NCI-H510A (cell line): Measurements from ENCODE around the gene ABCA1.
A peak's percentile ranks its signal among the peaks of the same experiment; 100 is the strongest.

Experiments
- DNase-seq: peaks from one replicate; lab custom pipeline; 2025; lab: John Stamatoyannopoulos, UW

The ABCA1 gene

DNA sequence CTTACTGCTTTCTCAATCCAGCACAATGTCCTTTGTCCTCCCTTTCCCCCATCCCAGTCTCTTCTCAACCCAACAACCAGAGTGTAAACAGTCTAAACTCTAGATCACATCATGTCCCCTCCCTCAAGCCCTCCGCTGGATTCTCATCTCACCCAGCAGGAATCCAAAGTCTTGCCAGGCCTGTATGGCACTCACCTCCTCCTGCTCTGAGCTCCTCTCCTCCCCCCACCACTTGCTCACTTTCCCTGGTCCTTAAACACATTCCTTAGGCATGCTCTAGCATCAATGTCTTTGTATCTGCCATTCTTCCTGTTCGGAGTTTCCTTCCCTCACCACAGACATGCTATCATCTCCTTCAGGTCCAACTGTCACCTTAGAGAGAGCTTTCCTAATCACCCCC is 85.3 kb downstream of the ABCA1 start:
- no peak for DNase-seq

DNA sequence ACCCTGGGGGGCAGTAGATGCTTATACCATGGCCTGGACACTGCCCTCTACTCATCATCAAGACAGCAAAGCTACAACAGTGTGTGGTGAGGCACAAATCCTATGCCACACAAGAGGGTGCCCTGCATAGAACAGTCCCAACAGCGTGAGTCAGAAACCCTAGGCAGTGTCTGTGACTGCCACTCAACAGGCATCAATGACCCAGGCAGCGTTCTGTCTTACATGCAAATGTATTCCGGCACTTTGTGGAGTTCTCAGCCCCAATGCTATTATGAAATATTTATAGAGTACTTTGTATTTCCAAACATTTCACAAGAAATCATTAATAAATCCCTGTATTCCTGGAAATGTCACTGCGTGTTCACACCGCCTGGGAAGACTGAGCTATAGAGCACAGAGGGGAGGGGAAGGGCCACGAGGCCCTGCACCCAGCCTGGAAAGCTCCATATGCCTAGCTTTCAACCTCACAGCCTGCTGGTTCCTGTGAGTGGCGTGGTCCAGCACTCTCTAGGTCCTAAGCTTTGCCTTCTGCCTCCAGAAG is 86.3 kb downstream of the ABCA1 start:
- no peak for DNase-seq

DNA sequence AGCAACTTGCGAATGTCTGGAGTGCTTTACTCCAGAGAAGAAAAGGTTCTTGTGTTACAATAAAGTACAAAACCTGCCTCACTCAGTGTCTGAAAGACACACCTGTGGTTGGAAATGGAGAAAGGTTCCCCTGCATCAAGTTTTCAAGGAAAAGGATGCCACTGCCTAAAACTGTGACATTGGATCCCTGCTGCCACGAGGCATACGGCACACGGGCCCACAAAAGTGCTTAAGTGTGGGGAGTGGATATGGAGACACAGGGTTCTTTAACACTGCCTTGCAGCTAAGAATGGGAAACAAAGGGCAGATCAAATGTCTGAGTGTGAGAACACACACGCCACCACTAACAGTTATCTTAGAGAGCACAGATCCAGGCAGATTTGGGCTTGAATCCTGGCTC is 89.0 kb downstream of the ABCA1 start:
- no peak for DNase-seq

DNA sequence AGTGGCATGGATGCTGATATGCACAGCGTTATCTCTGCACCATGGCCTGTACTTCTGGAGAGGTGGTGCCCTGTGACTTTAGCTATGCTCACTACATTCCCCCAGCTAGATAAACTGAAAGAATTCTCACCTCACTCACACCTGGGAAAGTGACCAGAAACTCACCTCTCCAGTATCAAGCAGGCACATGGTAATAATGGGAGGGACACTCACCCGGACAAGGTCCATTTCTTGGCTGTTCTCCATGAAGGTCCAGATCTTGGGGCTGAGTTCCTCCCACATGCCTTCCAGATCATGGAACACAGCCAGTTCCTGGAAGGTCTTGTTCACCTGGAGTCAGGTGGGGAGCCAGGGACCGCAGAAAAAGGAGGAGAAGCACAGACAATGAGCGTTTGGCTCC is 91.2 kb downstream of the ABCA1 start:
- no peak for DNase-seq

DNA sequence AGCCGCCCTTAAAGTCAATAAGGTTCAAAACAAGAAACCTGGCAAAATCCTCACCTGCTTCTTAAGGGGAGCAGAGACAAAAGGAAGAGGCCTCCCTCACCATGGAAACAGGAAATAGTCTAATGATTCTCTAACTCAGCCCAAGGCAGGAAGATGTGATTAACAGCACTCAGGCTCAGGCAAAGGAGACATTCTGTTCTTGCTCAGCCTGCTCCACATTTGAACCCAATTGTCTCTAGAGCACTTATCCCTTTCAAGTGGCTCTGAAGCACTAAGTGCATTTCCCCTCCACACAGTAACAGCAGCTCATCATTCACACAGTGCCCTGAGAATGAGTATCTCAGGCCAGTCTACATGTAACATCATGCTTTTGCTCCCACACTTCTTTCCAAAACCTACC is 91.7 kb downstream of the ABCA1 start:
- DNase-seq: peak; percentile 73

DNA sequence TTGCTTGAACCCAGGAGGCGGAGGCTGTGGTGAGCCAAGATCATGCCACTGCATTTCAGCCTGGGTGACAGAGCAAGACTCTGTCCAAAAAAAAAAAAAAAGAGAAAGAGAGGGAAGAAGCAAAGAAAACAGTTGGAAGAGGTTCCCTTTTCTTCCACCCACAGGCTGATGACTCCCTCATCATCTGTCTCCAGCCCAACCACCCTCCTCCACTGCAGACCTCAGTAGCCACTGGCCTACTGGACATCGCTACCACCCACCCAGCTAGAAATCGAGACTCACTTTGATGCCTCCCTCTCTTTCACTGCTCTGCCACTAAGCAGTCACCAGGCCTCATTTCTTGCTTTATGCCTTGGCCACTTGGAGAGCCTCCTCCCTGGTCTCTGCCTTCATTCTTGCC is 92.8 kb downstream of the ABCA1 start:
- DNase-seq: no peak

DNA sequence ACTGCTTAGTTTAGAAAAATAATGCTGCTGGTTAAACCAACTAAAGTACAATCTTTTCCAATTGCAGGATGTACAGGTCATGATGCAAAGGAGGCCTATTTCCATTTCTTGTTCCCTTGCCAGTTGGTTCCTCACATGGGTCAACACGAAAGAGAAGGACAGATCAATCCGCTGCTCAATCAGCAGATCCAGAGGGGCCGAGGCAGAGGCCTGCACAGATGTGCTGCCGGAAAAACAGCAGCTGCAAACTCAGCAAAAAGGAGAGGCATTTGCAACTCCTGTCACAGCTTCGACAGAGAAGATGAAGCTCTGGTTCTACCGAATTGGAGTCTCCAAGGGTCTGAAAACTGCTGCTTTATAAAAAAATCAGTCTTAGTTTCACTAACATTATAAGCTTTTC is 94.3 kb downstream of the ABCA1 start:
- no peak for DNase-seq

DNA sequence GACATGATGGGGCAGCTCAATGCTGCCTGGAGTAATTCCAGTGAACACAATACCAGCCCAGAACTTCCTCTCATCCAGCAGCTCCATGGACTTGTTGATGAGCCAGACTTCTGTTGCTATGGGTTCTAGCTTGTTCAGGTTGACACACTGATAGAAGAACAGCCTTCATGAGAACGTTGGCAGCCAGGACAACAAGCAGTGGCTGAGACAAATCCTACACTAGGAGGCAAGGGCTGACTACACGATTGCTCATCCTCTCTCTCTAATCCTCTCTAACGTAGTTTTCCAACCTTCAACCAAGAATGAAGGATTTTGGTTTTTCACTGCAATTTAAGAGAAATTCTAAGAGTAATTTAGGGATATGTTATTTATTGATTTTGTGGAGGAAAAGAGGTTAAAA is 96.3 kb downstream of the ABCA1 start:
- DNase-seq: no peak

DNA sequence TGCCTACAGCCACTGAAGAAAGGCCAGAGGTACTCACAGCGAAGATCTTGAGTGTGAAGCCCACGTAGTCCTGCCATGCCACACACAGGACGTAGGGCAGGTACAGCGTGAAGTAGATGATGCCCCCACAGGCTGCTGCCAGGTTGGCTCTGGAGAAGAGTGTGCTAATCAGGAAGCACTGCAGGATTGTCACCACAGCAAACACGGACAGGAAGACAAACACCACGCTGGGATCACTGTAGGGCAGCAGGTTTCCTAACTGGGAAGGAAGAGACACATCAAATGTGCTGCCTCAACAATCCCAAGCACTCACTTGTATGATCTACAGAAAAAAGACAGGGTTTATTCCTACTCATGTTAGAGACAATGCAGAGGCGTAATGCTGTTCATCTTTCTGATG is 101.0 kb downstream of the ABCA1 start:
- DNase-seq: no peak

DNA sequence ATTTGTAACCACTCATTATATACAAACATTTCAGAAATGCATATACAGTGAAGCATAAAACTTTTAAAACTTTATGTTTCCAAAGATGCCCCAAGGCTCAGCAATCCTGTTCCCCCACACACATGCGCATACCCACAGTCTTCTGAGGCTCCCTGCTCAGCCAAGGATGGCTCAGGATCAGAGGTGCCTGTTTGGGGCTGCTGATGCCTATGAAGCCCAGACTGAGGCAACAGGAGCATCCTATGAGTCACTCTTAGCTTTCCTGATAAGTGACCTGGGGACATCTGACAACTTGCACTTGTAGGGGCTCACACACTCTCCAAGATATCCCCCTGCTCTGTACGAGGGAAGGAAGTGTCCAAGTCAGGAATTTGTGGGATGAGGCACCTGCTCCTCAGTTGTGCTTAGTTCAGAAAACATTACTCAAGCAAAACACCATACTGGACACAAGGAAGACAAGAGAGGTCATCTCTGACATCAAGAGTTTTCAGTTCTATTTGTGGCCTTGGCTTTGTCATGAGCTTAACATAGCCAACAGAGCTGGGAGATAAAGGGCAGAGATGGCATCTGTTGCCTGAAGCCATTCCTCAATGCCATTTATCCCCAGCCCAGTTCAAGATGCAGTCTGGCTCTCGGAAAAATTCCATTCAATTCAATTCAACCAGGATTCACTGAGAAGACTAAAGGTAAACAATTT is 101.7 kb downstream of the ABCA1 start:
- DNase-seq: no peak

DNA sequence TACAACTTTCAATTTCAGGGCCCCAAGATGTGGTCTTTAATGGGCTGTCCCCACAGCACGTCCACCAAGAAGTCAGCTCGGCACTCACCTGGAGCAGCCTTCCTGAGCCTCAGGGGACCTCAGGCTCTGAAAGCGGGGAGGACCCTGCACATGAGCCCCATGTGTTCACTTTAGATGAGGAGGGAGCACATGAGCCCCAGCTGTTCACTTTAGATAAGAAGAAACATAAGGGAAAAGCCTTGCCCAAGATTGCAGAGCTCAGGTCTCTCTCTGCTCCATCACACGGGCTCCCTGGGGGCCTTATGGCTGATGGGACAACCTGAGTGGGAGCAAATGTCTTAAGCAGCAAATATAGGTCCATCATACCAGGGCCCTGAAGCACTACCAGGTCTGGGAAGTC is 107.6 kb downstream of the ABCA1 start:
- no peak for DNase-seq

DNA sequence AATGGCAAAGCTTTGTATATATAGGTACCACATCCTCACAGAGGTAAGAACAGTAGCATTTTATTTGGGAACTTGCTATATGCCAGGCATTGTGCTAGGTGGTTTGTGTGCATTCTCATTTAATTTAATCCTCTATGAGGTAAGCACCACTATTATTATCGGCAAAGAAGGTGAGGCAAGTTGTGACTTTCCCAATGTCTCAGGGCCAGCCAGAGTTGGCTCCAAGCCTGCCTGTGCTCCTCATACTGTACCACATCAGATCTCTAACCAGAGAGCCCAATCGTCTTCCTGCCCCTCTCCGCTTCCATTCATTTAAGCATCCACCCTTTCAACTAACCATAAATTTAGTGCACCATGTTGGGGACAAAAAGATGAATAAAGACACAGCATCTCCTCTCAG is 108.9 kb downstream of the ABCA1 start:
- DNase-seq: no peak

DNA sequence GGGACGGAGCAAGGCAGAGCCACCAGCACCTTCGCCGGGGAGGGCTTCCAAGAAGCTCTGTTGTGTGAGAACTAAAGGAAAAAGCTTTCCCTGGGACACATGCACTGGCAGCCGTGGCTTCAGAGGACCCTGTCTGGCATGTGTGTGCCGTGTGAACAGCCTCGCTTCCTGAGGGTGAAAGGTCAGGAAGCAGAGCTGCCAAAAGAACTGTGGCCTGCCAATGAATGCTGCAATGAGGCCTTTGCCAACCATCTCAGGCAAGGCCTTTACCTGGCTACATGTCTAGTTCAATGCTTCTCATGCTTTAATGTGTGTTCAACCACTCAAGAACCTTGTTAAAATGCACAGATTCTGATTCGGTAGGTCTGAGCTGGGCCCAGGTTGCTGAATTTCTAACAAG is 110.5 kb downstream of the ABCA1 start:
- peak; percentile 41 for DNase-seq

DNA sequence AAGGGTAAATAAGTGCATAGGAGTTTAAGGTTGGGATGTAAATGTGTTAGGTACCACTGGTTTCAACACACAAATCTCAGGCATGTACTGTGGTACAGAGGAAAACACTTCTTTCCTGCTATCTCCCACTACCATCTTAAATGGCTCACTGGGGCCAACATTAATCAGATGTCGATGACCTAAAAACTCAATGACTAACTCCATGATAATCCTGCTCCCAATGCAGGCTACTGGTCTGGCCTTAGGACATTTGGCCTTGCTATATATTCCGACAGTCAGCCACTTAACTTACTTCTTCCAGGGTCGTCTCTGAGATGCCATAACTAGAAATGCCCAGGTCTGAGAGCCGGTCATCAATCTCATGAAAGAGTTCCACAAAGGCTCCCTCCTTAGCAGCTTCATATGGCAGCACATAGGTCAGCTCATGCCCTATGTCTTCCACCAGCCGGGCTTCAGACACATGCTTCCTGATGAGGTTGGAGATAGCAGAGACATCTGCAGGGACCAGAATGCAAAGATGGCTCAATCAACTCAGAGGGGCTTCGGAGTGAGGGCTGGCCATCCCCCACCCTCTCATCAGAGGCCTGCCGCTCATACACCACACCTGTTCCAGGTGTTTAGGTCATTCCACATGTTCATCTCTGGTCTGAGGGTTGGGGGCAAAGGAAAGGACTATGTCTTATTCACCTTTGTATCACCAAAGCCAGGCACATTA is 111.9 kb downstream of the ABCA1 start:
- no peak for DNase-seq

DNA sequence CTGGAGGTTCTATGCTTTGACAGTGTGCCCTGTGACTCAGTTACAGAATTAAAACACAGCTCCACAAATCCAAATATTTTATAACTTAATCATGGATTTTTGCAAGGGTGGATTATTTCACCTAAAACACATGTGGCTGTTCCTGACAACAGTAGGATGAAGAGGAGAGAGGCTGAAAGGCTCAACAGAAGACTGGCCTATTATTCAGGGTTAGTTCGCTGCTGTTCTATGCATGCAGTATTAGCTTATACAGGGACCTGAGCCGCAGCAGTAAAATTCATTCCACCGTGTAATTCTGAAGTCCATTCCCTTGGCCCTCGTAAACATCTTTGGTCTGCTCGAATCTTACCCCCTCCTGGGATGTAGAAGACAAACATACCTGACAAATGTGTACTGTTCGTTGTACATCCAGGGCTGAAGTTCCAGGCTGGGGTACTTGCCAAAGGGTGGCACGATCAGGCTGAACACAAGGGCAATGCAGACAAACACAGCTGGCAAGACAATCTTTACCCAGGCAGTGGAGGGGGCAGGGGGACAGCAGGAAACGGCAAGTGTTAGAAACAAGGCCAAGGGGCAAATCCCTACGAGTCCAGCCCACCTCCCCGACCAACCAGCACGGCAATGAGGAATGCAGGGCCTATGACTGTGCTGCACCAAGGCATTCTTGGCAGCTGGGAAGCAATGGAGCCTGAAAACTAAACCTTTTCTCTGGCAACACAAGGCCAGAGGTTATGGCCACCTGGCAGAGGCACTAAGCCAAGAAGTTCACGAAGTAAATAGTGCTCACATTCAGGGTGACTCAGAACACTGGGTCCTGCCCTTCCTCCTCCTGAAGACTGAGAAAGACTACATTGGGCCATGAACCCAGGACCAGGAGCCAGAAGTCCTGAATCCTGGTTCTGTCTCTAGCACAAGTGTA is 117.3 kb downstream of the ABCA1 start:
- DNase-seq: no peak

DNA sequence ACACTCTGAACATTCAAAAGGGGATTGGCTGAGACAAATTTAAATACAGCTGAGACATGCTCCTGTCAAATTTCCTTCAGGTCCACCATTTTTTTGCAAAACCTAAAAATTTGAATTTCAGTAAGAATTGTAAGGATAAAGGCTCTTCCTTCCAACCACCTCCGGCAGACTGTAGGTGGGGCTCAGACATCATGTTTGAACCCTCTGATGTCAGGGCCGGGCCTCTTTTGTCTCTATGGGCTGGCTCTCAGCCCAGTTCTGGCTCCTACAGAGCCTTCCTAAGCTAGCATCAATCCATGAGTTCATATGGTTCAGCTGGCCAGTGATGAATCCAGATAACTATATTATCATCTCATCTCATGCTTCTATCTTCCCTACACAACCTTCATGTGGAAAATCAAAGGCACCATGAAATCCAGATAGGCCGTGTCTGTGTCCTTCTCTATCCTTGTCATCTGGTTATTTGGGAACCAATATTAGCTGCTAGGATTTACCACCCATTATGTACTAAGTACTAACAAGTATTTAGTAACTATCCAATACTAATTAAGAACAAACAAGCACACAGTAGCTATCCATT is 119.8 kb downstream of the ABCA1 start:
- DNase-seq: no peak

DNA sequence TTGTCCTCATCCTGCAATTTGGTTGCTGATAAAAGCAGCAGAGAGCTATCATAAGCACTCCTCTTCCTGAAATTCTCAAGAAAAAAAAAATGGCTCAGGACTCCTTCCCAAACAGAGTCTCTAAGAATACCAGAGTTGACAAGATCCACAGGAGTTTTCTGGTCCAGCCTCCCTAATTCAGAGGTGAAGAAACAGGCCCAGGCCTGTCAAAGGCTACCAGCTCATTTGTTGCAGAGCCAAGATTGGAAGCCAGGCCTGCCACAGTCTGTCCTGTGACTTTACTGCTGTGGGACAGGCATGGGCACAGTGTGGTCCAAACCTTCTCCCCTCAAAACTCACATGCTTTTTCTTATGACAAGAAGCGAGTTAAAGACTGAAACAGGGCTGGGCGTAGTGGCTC is 122.5 kb downstream of the ABCA1 start:
- DNase-seq: no peak

DNA sequence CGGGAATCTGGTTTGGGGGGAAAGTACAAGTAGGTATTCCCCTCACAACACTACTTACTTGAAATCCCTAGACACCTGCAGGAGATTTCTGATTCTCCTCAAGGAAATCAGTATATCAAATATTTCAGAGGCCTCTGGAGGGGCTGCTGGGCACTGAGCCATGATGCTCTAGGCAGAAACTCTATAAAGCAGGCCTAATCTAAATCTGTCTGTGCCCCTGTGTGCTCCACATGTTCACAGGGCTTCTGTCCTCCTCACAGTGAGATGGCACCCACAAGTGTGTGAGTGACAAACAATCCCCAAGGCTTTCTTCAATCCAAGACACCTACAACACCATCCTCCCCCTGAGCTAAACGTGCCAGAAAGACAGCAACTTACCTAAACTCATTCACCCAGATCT is 125.0 kb downstream of the ABCA1 start:
- DNase-seq: no peak

DNA sequence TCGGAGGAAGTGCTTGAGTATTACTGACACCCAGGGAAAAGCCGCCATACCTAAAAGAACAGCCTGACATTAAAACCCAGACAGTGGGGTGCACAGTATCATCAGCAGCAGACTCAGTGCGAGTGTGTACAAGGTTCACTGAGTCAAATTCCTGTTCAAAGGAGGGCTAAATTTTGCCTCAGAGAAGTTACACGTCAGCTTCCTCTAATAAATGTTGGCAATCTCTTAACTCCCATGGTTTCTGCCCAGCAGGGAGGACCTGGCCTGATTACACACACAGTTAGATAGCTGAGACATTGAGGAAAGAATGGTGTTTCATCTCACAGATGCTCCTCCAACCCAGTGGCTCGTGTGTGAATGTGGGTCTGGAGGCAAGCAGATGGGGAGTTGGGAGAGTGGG is 125.8 kb downstream of the ABCA1 start:
- DNase-seq: no peak

DNA sequence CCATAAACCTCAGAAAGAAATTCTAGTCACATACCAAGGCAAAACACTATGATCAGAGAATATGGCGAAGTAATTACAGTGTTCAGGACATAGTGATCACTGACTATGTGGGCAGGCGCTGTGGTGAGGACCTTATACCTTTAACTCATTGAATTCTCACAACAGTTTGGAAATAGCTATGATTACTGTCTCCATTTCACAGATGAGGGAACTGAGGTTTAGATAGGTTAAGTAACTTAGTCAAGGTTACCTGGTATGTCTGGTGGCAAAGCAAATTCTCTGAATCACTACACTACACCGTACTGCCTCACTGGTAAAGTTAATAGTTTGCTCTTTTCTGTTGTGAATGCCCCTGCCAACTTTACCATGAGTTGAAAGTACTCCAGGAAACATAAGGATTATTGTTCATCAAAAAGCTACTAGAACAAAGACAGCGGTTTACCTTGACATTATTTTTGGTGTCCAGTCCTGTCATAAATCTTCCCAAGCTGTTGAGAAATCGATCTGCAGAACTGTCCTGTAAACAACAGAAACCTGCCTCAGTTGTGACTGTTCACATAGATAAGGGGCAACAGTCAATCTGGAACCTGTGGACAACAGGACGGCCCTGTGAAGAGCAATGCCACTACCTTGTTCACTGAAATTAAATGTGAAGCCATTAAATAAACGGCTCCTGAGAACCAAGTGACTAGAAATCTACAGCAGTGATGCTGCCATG is 127.7 kb downstream of the ABCA1 start:
- DNase-seq: no peak

DNA sequence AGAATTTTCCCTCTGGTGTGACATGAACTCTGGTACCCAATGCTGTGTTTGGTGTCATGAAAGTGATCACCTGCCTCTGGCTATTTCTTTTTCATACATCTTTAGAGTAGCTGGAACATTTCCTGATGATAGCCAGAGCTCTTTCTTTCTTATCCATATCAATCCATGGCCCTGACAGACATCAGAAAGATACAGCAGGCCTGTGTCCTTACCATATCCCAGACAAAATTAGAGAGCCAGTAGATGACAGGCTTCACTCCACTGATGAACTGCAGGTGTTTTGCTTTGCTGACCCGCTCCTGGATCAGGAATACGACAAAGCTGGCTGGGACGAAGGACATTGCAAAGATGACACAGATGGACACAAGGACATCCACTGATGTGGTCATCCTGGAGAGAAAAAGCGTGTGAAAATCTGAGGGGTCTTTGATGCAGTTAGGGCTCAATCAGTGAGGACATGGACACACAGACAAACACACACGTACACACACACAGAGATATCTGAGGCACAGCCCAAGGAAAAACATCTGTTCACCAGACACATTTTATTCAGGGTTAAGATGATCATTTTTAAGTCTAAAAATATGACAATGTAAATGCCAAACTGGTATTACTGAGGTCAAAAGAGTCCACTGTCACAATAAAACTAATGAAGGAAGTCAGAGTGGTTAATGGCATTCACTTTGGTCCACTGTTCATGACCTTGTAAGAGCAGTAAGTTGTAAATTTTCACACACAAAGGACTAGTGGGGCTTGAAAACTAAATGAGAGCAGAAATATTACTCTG is 129.6 kb downstream of the ABCA1 start:
- no peak for DNase-seq
